GM19025 (cell line): ENCODE results near the gene FARP2.

Source experiments
- ATAC-seq: cut with Tn5 transposase; IDR thresholded peaks from one replicate; pipeline ENCODE4 v1.9.1; 2021; ENCODE audit warnings: mild to moderate bottlenecking, low read depth, moderate library complexity; ENCODE audit not compliant: unreplicated experiment

FARP2 gene

GRCh38 chr2:241482126-241482955 is 126.3 kb downstream of the FARP2 start:
- no peak for ATAC-seq

- ATAC-seq: no peak
Observed at GRCh38 chr2:241483305-241483704, 127.2 kb downstream of the FARP2 start.

- ATAC-seq: no peak
Observed at GRCh38 chr2:241485172-241485911, 129.3 kb downstream of the FARP2 start.

GRCh38 chr2:241489088-241489487 is 133.0 kb downstream of the FARP2 start:
- ATAC-seq: no peak

GRCh38 chr2:241489733-241490680 is 133.9 kb downstream of the FARP2 start:
- no peak for ATAC-seq

- ATAC-seq: no peak
Observed at GRCh38 chr2:241490825-241491506, 134.9 kb downstream of the FARP2 start.

GRCh38 chr2:241491549-241492173 is 135.6 kb downstream of the FARP2 start:
- no peak for ATAC-seq

GRCh38 chr2:241492174-241492565 is 136.1 kb downstream of the FARP2 start:
- no peak for ATAC-seq

GRCh38 chr2:241493092-241493491 is 137.0 kb downstream of the FARP2 start:
- no peak for ATAC-seq

- ATAC-seq: no peak
Observed at GRCh38 chr2:241494311-241494908, 138.3 kb downstream of the FARP2 start.

- no peak for ATAC-seq
Observed at GRCh38 chr2:241495172-241496002, 139.3 kb downstream of the FARP2 start.

- no peak for ATAC-seq
Observed at GRCh38 chr2:241496003-241496707, 140.1 kb downstream of the FARP2 start.

- no peak for ATAC-seq
Observed at GRCh38 chr2:241496904-241497877, 141.1 kb downstream of the FARP2 start.

- ATAC-seq: no peak
Observed at GRCh38 chr2:241498115-241499070, 142.3 kb downstream of the FARP2 start.

GRCh38 chr2:241499146-241499965 is 143.3 kb downstream of the FARP2 start:
- ATAC-seq: no peak
